Measurements from ENCODE around the gene DLGAP5. TPM values are rescaled to one million over a fixed set of nuclear protein-coding genes. Genes with fewer than 3 reads are reported as not detected.

Gene DLGAP5
- total RNA-seq, 2 experiments from 2014 or later, result 97.4 to 100 TPM

DNA sequence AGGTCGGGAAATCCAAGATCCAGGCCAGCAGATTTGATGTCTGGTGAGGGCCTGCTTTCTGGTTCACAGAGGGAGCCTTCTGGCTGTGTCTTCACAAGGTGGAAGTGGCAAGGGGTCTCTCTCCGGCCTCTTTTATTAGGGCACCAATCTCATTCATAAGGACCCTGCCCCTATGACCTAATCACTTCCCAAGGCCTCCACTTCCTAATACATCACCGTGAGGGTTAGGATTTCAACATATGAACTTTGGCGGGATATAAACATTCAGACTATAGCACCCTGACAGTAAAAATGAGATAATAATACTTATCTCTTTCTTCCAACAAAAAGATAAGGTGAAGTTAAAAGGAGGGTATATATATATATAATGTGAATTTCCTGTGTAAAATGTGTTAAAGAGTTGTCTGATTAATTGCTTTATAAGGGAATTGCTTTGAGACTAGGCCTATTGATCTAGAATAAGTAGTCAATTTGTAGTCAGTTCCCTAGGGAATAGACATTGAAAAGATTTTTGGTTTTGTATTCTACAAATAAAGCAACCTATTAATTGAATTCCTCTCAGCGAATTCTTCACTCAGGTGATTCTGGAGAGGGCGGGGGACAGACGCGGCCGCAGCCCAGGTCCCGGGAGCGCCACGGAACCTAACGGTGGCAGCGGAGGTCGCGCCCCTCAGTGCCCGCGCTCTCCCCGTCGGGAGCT is 62.8 kb downstream of the DLGAP5 start:
- Mint-ChIP-seq H3K9me3 (ENCODE audit: low read depth) (no peaks in the 10 kb centered on the region), H3K27me3 (peaks cover 25% of the 10 kb centered on the region), H3K4me3 (peak overlapping the region; percentile 60), H3K4me1 (peaks cover 6% of the 10 kb centered on the region), H3K27ac (no peak overlapping the region), H3K36me3 (ENCODE audit: low read depth) (no peaks in the 10 kb centered on the region)
- CTCF ChIA-PET, result no interaction called here
- ATAC-seq, result no peak
- DNase-seq, result no peak
- POLR2A ChIA-PET, result no interaction called here
- intact Hi-C loops (cut with DNase I, micrococcal nuclease), result no loop called here

DNA sequence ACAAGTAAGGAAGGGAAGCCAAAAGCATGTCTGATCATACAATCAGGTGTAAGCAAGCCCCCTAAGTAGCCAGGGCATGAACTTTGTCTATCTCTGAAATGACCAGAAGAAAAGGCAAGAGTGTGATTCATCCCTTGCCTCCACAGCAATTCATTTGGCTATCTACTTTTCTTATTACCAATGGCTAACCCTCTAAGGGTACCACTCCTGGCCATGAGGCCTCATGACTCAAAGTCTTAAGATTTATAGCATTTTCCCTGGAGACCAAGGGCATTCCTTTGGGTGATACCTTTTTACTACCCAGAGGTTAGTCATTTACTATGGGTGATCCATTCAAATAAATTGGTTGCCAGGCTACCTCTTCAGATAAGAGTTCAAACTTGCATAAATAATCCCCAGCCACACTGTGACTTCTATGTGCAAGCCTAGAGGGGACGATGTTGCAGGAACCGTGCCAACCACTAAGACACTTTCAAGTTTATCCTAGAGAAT is 63.9 kb downstream of the DLGAP5 start:
- ChIA-PET POLR2A (no interaction called here), CTCF (no interaction called here)
- H3K27me3 Mint-ChIP-seq, result peaks cover 22% of the 10 kb centered on the region
- H3K27ac Mint-ChIP-seq, result no peak overlapping the region
- H3K4me3 Mint-ChIP-seq, result no peak overlapping the region
- DNase-seq (no peak), ATAC-seq (no peak)
- H3K9me3 Mint-ChIP-seq (ENCODE audit: low read depth), result no peaks in the 10 kb centered on the region
- peaks cover 6% of the 10 kb centered on the region for H3K4me1 Mint-ChIP-seq
- intact Hi-C loops (cut with DNase I, micrococcal nuclease), result loop anchor here in 1 of 2 experiments (2.0 kb wide), 1 partner anchor 31 kb away; no protein-coding TSS in a partner anchor
- H3K36me3 Mint-ChIP-seq (ENCODE audit: low read depth), result no peaks in the 10 kb centered on the region

DNA sequence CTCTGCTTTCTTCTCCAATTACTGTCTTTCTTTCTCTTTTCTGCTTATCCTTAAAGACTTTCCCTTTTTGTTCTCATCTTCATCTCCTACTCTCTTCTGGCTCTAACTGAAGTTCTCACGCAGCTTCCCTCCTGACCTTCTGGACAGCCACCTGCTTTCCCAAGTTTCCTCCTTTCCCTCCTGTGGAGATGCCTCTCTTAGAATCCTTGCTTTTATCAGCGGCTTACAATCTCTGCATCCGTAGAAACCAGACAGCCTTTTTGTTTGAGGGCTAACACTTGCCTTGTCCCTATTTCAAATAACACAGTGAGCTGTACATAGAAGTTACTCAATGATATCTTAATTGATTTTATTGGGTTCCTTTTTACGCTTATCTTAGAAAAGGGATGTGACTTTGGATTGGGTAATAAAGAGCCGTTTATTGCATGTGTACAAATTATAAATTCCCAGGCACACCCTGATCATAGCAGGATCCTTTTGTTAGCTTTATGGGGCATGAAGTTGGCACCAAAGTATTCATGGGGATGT is 64.4 kb downstream of the DLGAP5 start:
- ChIA-PET POLR2A (no interaction called here), CTCF (no interaction called here)

DNA sequence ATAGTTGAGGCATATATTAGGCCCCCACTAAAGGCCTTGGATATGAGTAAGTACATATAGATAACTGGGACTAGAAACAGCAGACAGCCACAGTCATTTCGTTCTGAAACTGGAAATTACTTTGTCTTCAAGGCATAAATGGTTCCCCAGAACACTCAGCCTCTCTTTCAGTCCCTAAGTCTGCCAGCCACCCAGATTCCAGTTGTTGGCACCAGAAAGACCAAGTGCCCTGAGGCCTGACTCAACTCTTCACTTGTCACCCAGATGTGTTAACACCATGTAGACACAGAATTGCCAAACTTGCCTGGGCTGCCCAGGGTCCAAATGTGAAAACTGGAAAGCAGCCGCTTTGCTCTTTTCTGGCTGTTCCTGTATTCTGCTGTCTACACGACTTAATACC is 65.4 kb downstream of the DLGAP5 start:
- CTCF ChIA-PET, result no interaction called here
- intact Hi-C loops (cut with DNase I, micrococcal nuclease), result loop anchor here in 1 of 2 experiments (2.0 kb wide), 1 partner anchor 29 kb away; no protein-coding TSS in a partner anchor
- Mint-ChIP-seq H3K27ac (no peak overlapping the region), H3K4me1 (peaks cover 6% of the 10 kb centered on the region), H3K36me3 (ENCODE audit: low read depth) (no peaks in the 10 kb centered on the region), H3K9me3 (ENCODE audit: low read depth) (no peaks in the 10 kb centered on the region), H3K4me3 (no peak overlapping the region), H3K27me3 (peaks cover 19% of the 10 kb centered on the region)
- DNase-seq (peak; percentile 20), ATAC-seq (peak; percentile 25)
- POLR2A ChIA-PET, result no interaction called here

More for the DNA sequence above, 64.4 kb downstream of the DLGAP5 start:
- intact Hi-C loops (cut with DNase I, micrococcal nuclease), result loop anchor here in 1 of 2 experiments (2.0 kb wide), 1 partner anchor 30 kb away; no protein-coding TSS in a partner anchor
- no peaks in the 10 kb centered on the region for H3K36me3 Mint-ChIP-seq (ENCODE audit: low read depth)
- H3K27me3 Mint-ChIP-seq, result peaks cover 22% of the 10 kb centered on the region
- H3K4me1 Mint-ChIP-seq, result peaks cover 6% of the 10 kb centered on the region
- no peak overlapping the region for H3K4me3 Mint-ChIP-seq
- DNase-seq (no peak), ATAC-seq (no peak)
- H3K27ac Mint-ChIP-seq, result no peak overlapping the region
- H3K9me3 Mint-ChIP-seq (ENCODE audit: low read depth), result no peaks in the 10 kb centered on the region

DNA sequence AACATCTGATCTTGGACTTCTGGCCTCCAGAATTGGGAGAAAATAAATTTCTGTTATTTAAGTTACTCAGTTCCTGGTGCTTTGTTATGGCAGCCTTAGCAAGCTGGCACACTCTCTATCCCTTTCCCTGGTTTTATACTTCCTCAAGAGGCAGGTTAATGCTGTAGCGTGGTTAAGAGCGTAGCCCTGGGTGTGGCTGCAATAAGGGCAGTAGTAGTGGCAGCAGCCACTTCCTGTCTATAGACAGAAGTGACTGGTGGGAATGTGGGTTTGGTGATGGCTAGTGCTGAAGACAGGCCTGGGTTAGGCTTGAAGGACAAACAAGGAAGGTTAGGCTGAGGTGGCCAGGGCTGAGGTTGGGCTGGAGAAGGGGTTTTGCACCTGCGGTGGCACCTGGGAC is 66.0 kb downstream of the DLGAP5 start:
- Mint-ChIP-seq H3K27ac (no peak overlapping the region), H3K27me3 (peaks cover 17% of the 10 kb centered on the region), H3K4me1 (peaks cover 6% of the 10 kb centered on the region), H3K36me3 (ENCODE audit: low read depth) (no peaks in the 10 kb centered on the region), H3K4me3 (no peak overlapping the region), H3K9me3 (ENCODE audit: low read depth) (no peaks in the 10 kb centered on the region)
- DNase-seq (peak; percentile 9), ATAC-seq (no peak)
- ChIA-PET CTCF (no interaction called here), POLR2A (no interaction called here)
- intact Hi-C loops (cut with DNase I, micrococcal nuclease), result no loop called here

DNA sequence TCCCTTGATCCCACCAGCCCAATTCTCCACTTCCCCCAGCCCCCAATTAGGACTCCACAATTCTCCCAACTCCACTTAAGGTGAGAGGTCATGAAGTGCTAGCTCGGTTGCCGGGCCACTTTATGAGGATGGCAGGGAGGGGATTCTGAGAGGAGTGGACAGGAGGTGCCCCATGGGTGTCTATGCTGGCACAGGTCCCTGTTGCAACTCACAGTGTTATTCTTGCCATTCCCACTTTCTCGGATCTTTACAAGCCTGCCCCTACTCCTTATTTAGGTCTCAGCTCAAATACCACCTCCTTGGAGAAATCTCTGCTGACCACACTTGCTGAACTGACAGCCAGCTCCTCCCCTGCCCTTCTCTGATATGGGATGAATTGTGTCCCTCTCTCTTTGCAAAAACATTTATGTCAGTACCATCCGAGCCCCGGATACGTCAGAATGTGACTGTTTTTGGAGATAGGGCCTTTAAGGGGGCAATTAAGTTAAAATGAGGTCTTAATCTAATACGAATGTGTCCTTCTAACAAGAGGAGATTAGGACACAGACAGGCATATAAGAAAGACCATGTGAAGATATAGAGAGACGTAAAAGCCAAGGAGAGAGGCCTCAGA is 66.5 kb downstream of the DLGAP5 start:
- ATAC-seq (no peak), DNase-seq (no peak)
- H3K27me3 Mint-ChIP-seq, result peaks cover 12% of the 10 kb centered on the region
- H3K36me3 Mint-ChIP-seq (ENCODE audit: low read depth), result no peaks in the 10 kb centered on the region
- H3K27ac Mint-ChIP-seq, result no peak overlapping the region
- ChIA-PET CTCF (no interaction called here), POLR2A (no interaction called here)
- peaks cover 2% of the 10 kb centered on the region for H3K4me1 Mint-ChIP-seq
- intact Hi-C loops (cut with DNase I, micrococcal nuclease), result no loop called here
- no peaks in the 10 kb centered on the region for H3K9me3 Mint-ChIP-seq (ENCODE audit: low read depth)
- no peak overlapping the region for H3K4me3 Mint-ChIP-seq

DNA sequence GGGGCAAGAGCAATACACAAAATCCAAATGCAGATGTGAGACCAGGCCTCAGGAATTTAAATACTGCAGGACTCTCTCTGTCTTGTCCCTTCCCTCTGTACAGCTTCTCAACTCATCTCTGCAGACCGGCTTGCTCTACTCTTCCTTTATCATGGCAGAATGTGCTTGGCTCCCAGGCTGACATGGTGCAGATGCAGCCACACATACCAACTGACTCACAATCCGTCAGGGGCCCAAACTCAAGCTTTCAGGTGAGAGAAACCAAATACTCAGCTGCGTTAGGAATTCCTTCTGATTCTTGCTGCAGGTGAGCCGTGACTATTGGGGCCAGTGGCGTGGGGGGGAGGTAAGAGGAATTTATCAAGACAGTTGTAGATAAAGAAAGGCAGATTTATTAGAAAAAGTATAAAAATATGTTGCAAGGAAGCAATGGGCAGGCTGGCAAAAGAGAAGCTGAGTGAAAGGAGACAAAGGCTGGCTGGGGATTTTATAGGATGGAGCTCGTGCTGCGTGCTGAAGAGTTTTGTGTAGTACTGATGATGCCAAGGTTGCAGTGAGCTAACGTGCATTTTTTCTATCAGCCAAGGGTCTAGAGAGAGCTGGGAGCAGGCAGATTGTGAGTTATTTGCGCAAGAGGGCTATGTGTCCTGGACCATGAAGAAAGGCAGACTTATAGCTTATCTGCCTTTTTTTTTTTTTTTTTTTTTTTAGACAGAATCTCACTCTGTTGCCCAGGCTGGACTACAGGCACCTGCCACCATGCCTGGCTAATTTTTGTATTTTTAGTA is 67.3 kb downstream of the DLGAP5 start:
- Mint-ChIP-seq H3K27me3 (peaks cover 10% of the 10 kb centered on the region), H3K9me3 (ENCODE audit: low read depth) (no peaks in the 10 kb centered on the region), H3K27ac (no peak overlapping the region), H3K4me1 (no peaks in the 10 kb centered on the region), H3K36me3 (ENCODE audit: low read depth) (no peaks in the 10 kb centered on the region), H3K4me3 (no peak overlapping the region)
- DNase-seq (no peak), ATAC-seq (no peak)
- CTCF ChIA-PET, result interaction anchor here (0.7 kb wide), 1 partner anchor 128 kb away, joined by 3 read pairs; no protein-coding TSS in a partner anchor
- intact Hi-C loops (cut with DNase I, micrococcal nuclease), result no loop called here
- POLR2A ChIA-PET, result no interaction called here

DNA sequence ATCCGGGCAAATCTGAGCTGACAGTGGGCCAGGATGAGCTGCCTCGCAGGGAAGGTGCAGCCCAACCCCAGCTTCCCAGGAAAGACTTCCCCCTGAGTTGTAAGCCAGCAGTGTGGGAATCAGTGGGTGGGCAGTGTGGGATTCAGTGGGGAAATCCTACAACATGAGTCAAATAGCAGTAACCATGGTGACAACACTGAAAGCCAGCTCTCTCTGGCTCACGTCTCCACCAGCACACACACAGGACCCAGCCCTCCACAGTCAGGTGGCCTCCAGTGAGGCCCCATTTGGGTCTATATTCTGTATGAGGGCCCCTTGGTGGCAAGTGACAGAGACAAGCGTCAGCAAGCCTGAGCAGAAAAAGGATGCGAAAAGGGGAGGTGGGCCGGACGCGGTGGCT is 68.3 kb downstream of the DLGAP5 start:
- ATAC-seq (peak; percentile 37), DNase-seq (no peak)
- no peak overlapping the region for H3K27ac Mint-ChIP-seq
- POLR2A ChIA-PET, result interaction anchor here (0.7 kb wide), 1 partner anchor 30 kb away, joined by 3 read pairs; no protein-coding TSS in a partner anchor
- intact Hi-C loops (cut with DNase I, micrococcal nuclease), result no loop called here
- CTCF ChIA-PET, result no interaction called here
- H3K36me3 Mint-ChIP-seq (ENCODE audit: low read depth), result no peaks in the 10 kb centered on the region
- H3K4me3 Mint-ChIP-seq, result no peak overlapping the region
- H3K27me3 Mint-ChIP-seq, result peaks cover 6% of the 10 kb centered on the region
- H3K4me1 Mint-ChIP-seq, result no peaks in the 10 kb centered on the region
- H3K9me3 Mint-ChIP-seq (ENCODE audit: low read depth), result no peaks in the 10 kb centered on the region

DNA sequence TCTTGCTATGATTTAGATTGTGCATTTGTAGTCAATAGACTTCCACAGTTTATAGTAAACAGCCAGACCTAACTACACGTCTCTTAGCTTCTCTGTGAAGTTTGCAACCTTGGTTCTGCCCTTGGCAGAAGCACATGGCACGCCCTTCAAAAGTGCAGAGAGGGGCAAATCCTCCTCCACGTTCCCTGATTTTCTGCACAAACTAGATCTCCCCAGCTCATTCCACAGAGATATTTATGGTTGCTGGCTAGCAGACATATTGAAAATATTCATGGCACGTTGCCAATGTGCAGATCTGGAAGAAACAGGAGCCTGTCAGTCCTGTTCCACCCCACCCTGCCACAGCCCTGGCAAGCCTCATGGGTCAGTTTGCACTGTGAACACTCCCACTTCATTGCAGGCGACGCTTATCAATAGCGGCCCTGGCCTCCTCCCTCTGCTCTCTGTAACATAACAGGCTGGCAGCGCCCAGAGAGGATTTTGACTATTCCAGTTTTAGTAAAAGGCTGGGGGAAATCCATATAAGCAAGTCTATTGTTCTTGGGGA is 68.9 kb downstream of the DLGAP5 start:
- Mint-ChIP-seq H3K4me1 (no peaks in the 10 kb centered on the region), H3K27ac (no peak overlapping the region), H3K27me3 (peaks cover 3% of the 10 kb centered on the region), H3K9me3 (ENCODE audit: low read depth) (no peaks in the 10 kb centered on the region), H3K4me3 (no peak overlapping the region), H3K36me3 (ENCODE audit: low read depth) (no peaks in the 10 kb centered on the region)
- intact Hi-C loops (cut with DNase I, micrococcal nuclease), result no loop called here
- CTCF ChIA-PET, result no interaction called here
- POLR2A ChIA-PET, result no interaction called here
- ATAC-seq (no peak), DNase-seq (no peak)

DNA sequence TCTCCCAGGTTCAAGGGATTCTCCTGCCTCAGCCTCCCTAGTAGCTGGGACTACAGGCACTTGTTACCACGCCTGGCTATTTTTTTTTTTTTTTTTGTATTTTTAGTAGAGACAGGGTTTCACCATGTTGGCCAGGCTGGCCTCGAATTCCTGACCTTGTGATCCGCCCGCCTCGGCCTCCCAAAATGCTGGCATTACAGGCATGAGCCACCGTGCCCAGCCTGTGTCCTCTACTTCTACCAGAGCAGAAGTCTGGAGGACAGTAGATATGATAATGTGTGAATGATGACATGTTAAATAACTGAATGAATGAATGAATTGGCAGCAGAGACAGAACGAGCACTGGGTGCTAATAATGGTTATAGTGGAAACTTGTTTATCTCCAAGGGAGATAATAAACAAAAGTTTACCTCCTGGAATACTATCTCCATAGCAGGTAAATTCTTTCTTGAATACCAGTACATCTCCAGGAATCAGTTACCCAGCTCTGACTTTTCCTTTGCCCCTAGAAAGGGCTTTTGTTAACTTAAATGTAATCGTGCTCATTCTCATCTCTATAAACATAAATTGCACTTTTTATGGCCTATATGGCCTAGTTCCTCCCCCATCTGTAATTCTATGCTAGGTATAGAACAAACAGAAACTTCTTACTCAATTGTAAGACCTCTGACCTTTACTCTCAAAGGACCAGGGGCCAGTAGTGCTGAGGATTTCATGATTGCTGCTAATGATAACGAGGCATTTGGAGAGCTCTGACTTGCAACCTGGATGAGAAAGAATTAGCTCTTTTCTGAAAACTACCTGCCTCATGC is 69.6 kb downstream of the DLGAP5 start:
- no peaks in the 10 kb centered on the region for H3K9me3 Mint-ChIP-seq (ENCODE audit: low read depth)
- H3K36me3 Mint-ChIP-seq (ENCODE audit: low read depth), result no peaks in the 10 kb centered on the region
- intact Hi-C loops (cut with DNase I, micrococcal nuclease), result no loop called here
- peaks cover under 1% of the 10 kb centered on the region for H3K27me3 Mint-ChIP-seq
- ChIA-PET CTCF (no interaction called here), POLR2A (no interaction called here)
- no peaks in the 10 kb centered on the region for H3K4me1 Mint-ChIP-seq
- DNase-seq (no peak), ATAC-seq (no peak)
- no peak overlapping the region for H3K4me3 Mint-ChIP-seq
- no peak overlapping the region for H3K27ac Mint-ChIP-seq
